GM19395 (cell line): Measurements from ENCODE around the gene CCL2.
"Not testable (repeated sequence)": the region's sequence is repeated elsewhere in the genome, so short reads cannot be mapped to it uniquely, and the experiment has no call there.

ENCODE experiments used
- ATAC-seq: cut with Tn5 transposase; IDR thresholded peaks from one replicate; pipeline ENCODE4 v1.9.1; 2021; ENCODE audit warnings: mild to moderate bottlenecking, moderate library complexity; ENCODE audit not compliant: unreplicated experiment

CCL2 gene

GRCh38 chr17:34254651-34255380, at the start of gene CCL2:
Gene CCL2, plus strand, starts transcription at chr17:34255285. Its CDS starts 65 bp downstream, at chr17:34255350.
- no peak for ATAC-seq

GRCh38 chr17:34205401-34205800, 49.7 kb upstream of the CCL2 start:
- ATAC-seq: no peak

- ATAC-seq: no peak
Measured at GRCh38 chr17:34206569-34206968, 48.5 kb upstream of the CCL2 start.

- ATAC-seq: no peak
Measured at GRCh38 chr17:34207572-34207971, 47.5 kb upstream of the CCL2 start.

- ATAC-seq: no peak
Measured at GRCh38 chr17:34218748-34219147, 36.3 kb upstream of the CCL2 start.

GRCh38 chr17:34219405-34219804, 35.7 kb upstream of the CCL2 start:
- no peak for ATAC-seq

GRCh38 chr17:34220045-34220751, 34.9 kb upstream of the CCL2 start:
- no peak for ATAC-seq

GRCh38 chr17:34220752-34221395, 34.2 kb upstream of the CCL2 start:
- ATAC-seq: no peak

- ATAC-seq: no peak
Measured at GRCh38 chr17:34221411-34221810, 33.7 kb upstream of the CCL2 start.

GRCh38 chr17:34222722-34223497, 32.2 kb upstream of the CCL2 start:
- ATAC-seq: no peak

- ATAC-seq: no peak
Measured at GRCh38 chr17:34225046-34225445, 30.0 kb upstream of the CCL2 start.

- ATAC-seq: no peak
Measured at GRCh38 chr17:34226011-34226743, 28.9 kb upstream of the CCL2 start.

- no peak for ATAC-seq
Measured at GRCh38 chr17:34226744-34227034, 28.4 kb upstream of the CCL2 start.

GRCh38 chr17:34227293-34227692, 27.8 kb upstream of the CCL2 start:
- ATAC-seq: not testable (repeated sequence)

GRCh38 chr17:34227707-34228106, 27.4 kb upstream of the CCL2 start:
- ATAC-seq: no peak

GRCh38 chr17:34228781-34229180, 26.3 kb upstream of the CCL2 start:
- ATAC-seq: no peak

GRCh38 chr17:34230342-34230741, 24.7 kb upstream of the CCL2 start:
- no peak for ATAC-seq

GRCh38 chr17:34234616-34235015, 20.5 kb upstream of the CCL2 start:
- no peak for ATAC-seq

- ATAC-seq: no peak
Measured at GRCh38 chr17:34235389-34236028, 19.6 kb upstream of the CCL2 start.

- ATAC-seq: no peak
Measured at GRCh38 chr17:34236281-34236892, 18.7 kb upstream of the CCL2 start.
